ENCODE data around the gene BLVRB.
"Not testable (repeated sequence)": the region's sequence is repeated elsewhere in the genome, so short reads cannot be mapped to it uniquely, and the experiment has no call there.

BLVRB gene

GRCh38 chr19:40446263-40446784, 19.2 kb downstream of the BLVRB start:
- no peak for DNase-seq

- no peak for DNase-seq
Observed at GRCh38 chr19:40445780-40446262, 19.7 kb downstream of the BLVRB start.

- no peak for DNase-seq
Observed at GRCh38 chr19:40444825-40445312, 20.7 kb downstream of the BLVRB start.

GRCh38 chr19:40444000-40444824, 21.3 kb downstream of the BLVRB start, which contains the start of gene SERTAD3:
SERTAD3 (minus strand) TSS chr19:40444335; CDS start chr19:40442080, 2,255 bp downstream.
- peak; percentile 100 for DNase-seq

- DNase-seq, result peak; percentile 100
Observed at GRCh38 chr19:40443131-40443999, 22.2 kb downstream of the BLVRB start.

- DNase-seq, result no peak
Observed at GRCh38 chr19:40442328-40443130, 23.0 kb downstream of the BLVRB start.

GRCh38 chr19:40441719-40442253, 23.8 kb downstream of the BLVRB start:
- no peak for DNase-seq

GRCh38 chr19:40438284-40438683, 27.3 kb downstream of the BLVRB start:
- no peak for DNase-seq

- peak; percentile 91 for DNase-seq
Observed at GRCh38 chr19:40433391-40434216, 31.9 kb downstream of the BLVRB start.

GRCh38 chr19:40432760-40433159, 32.8 kb downstream of the BLVRB start:
- DNase-seq, result not testable (repeated sequence)

- no peak for DNase-seq
Observed at GRCh38 chr19:40431698-40432097, 33.8 kb downstream of the BLVRB start.

- not testable (repeated sequence) for DNase-seq
Observed at GRCh38 chr19:40430242-40430641, 35.3 kb downstream of the BLVRB start.

GRCh38 chr19:40428197-40428596, 37.3 kb downstream of the BLVRB start:
- DNase-seq, result not testable (repeated sequence)

GRCh38 chr19:40425450-40426287, 39.9 kb downstream of the BLVRB start, which contains the start of gene SERTAD1:
SERTAD1 (minus strand) TSS chr19:40425992; CDS start chr19:40423546, 2,446 bp downstream.
- DNase-seq, result peak; percentile 100

GRCh38 chr19:40424637-40425449, 40.7 kb downstream of the BLVRB start:
- DNase-seq, result no peak

- DNase-seq, result no peak
Observed at GRCh38 chr19:40423938-40424337, 41.6 kb downstream of the BLVRB start.

- no peak for DNase-seq
Observed at GRCh38 chr19:40422748-40423566, 42.6 kb downstream of the BLVRB start.
